Measurements from ENCODE around the gene MPEG1.

- TF ChIP-seq POLR2A (IDR thresholded peaks at IDR 0.05; ENCODE audit: low read length) (no peak), GATA1 (IDR thresholded peaks at IDR 0.05; ENCODE audit: low read depth, low read length) (no peak)
Measured at GRCh38 chr11:59187587-59187986, 25.1 kb downstream of the MPEG1 start.
